Osteocyte (in vitro differentiated cells): ENCODE data around the gene MEGF6. TPM values are rescaled to one million over a fixed set of nuclear protein-coding genes. Genes with fewer than 3 reads are reported as not detected.

Experiments
- DNase-seq: peaks from one replicate; pipeline ENCODE4 v3.0.0; 2021; ENCODE audit warnings: mixed read lengths; ENCODE audit not compliant: unreplicated experiment; ENCODE audit errors: extremely low spot score
- H3K27ac Mint-ChIP-seq: one replicate; pipeline ENCODE4 v1.8.0; 2021; ENCODE audit warnings: mild to moderate bottlenecking, mixed read lengths; ENCODE audit not compliant: unreplicated experiment
- H3K27me3 Mint-ChIP-seq: one replicate; pipeline ENCODE4 v1.8.0; 2021; ENCODE audit warnings: mixed read lengths; ENCODE audit not compliant: unreplicated experiment
- H3K36me3 Mint-ChIP-seq: one replicate; pipeline ENCODE4 v1.8.0; 2021; ENCODE audit warnings: mixed read lengths; ENCODE audit not compliant: unreplicated experiment
- H3K4me1 Mint-ChIP-seq: one replicate; pipeline ENCODE4 v1.8.0; 2021; ENCODE audit warnings: mixed read lengths; ENCODE audit not compliant: unreplicated experiment
- H3K4me3 Mint-ChIP-seq: one replicate; pipeline ENCODE4 v1.8.0; 2021; ENCODE audit warnings: mild to moderate bottlenecking, moderate library complexity, mixed read lengths; ENCODE audit not compliant: unreplicated experiment
- H3K9me3 Mint-ChIP-seq: one replicate; pipeline ENCODE4 v1.8.0; 2021; ENCODE audit warnings: mixed read lengths; ENCODE audit not compliant: unreplicated experiment
- total RNA-seq: library from RNA; stranded (reverse); gene quantifications from 2 replicates; pipeline ENCODE4 v1.2.1, GENCODE V29; 2021
- TF ChIP-seq, protein P1 (sequence below): fragments of 200-600 bp; sonication (generic); IDR thresholded peaks from 2 replicates; pipeline ENCODE4 v1.5.0; 2021; ENCODE audit warnings: antibody characterized with exemption, mild to moderate bottlenecking, moderate library complexity

MEGF6 gene
- total RNA-seq, 1 donor from 2014 or later: 255 TPM

DNA sequence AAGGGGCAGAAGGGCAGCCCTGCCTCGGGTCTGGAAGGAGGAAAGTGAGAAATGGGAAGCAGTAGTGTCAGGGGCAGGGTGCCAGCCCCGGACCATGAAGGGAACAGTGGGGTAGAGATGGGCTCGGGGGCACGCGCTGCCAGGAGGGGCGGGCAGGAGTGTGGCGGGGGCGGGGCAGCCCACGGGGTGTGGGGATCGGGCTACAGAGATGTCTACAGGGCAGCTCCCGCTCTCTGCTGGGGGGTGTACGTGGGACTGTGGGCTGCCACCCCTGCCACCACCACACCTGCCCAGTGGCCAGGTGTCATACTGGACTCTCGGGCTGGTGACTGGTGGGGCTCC is 149.4 kb downstream of the MEGF6 start:
- no peak for DNase-seq
- Mint-ChIP-seq H3K9me3 (no peaks in the 10 kb centered on the region), H3K27ac (no peak overlapping the region), H3K4me1 (peaks cover 51% of the 10 kb centered on the region), H3K27me3 (no peaks in the 10 kb centered on the region), H3K36me3 (no peaks in the 10 kb centered on the region), H3K4me3 (no peak overlapping the region)
- TF ChIP-seq, protein P1, sequence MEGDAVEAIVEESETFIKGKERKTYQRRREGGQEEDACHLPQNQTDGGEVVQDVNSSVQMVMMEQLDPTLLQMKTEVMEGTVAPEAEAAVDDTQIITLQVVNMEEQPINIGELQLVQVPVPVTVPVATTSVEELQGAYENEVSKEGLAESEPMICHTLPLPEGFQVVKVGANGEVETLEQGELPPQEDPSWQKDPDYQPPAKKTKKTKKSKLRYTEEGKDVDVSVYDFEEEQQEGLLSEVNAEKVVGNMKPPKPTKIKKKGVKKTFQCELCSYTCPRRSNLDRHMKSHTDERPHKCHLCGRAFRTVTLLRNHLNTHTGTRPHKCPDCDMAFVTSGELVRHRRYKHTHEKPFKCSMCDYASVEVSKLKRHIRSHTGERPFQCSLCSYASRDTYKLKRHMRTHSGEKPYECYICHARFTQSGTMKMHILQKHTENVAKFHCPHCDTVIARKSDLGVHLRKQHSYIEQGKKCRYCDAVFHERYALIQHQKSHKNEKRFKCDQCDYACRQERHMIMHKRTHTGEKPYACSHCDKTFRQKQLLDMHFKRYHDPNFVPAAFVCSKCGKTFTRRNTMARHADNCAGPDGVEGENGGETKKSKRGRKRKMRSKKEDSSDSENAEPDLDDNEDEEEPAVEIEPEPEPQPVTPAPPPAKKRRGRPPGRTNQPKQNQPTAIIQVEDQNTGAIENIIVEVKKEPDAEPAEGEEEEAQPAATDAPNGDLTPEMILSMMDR: no peak

DNA sequence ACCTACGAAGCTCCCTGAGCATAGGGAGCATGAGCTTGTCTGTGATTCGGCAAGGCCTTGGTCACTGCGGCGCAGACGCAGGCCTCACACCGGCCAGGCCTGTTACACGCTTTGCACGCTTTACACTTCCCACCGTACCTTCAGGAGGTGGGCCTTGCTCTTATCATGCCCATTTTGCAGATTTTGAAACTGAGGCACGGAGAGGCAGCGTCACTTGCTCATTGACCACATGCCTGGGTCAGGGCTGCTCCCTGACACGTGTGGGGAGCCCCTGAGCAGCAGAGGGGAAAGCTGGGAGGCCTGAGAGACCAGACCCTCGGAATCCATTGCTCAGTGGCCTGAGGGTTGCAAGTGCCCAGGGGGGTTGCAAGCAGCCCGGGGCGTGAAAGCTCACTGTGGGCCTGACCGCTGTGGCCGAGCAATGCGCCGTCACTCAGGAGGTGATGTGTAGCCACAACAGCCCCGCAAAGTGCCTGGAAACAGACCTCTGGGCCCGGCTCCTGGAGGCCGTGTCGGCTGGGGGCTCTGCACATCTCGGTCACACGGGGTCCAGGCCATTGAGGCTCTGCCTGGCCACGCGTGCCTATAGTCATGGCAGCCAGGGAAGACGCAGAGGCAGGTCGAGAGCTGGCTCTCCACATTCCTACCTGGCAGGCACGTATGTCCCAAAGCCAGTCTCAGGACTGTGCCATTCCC is 149.9 kb downstream of the MEGF6 start:
- H3K9me3 Mint-ChIP-seq: no peaks in the 10 kb centered on the region
- TF ChIP-seq, protein P1: no peak
- H3K4me3 Mint-ChIP-seq: no peak overlapping the region
- H3K27me3 Mint-ChIP-seq: no peaks in the 10 kb centered on the region
- H3K4me1 Mint-ChIP-seq: peaks cover 51% of the 10 kb centered on the region
- H3K27ac Mint-ChIP-seq: peak overlapping the region; percentile 93
- no peaks in the 10 kb centered on the region for H3K36me3 Mint-ChIP-seq
- DNase-seq: no peak

DNA sequence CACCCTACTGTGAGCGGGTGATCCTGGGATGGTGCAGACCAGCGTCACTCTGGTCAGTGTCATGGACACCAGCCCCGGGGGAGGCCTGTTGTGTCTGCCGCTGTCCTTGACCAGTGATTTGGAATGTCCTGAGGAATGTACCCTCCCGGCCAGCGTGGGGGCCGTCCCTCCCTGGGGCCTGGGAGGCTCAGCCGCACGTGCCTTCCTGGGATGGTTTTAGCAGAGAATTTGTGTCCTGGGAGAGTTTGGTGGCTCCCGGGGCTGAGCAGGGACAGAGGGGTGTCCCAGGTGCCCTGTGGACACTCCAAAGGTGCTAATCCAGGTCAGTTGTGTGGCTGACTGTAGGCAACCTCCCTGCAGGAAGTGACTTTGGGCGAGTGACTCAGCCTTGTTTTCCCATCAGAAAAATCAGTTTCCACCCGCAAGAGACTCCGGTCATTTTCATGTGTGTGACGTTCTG is 150.6 kb downstream of the MEGF6 start:
- H3K4me3 Mint-ChIP-seq: peak overlapping the region; percentile 16

DNA sequence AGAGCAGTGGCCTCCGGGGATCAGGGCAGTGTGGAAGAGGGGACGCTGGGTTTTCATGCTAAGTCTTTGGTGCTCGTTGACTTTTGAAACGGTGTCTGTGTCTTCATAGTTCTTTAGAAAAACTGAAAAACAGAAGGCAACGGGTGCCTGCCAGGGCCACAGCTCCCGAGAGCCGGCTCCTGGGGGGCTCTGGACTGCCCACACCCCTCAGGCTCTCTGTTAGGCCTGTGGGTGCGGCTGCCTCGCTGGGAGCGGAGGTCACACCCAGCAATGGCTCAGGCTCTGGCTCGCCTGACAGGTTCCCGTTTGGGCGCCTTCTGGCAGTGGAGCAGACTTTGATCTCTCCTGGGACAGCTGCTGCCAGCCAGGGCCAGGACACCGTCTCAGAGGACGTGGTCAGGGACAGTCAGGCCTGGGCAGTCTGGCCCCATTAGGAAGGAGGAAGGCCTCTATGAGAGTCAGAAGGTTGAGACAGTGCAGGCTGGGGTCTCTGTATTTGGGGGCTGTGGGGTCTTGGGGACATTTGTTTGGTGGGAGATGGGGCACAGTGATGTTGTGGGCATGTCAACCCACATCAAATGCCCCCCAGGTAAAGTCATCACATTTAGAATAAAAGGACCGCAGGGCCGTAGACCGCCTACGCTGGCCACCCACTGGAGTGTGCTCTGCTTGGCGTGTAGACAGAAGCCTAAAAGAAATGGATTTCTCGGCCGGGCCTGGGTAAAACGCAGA is 151.2 kb downstream of the MEGF6 start:
- Mint-ChIP-seq H3K27ac (peak overlapping the region; percentile 93), H3K4me3 (no peak overlapping the region), H3K27me3 (no peaks in the 10 kb centered on the region), H3K4me1 (peaks cover 51% of the 10 kb centered on the region), H3K36me3 (no peaks in the 10 kb centered on the region), H3K9me3 (no peaks in the 10 kb centered on the region)
- TF ChIP-seq, protein P1: no peak
- DNase-seq: no peak

More for the DNA sequence above, 150.6 kb downstream of the MEGF6 start:
- Mint-ChIP-seq H3K27me3 (no peaks in the 10 kb centered on the region), H3K9me3 (no peaks in the 10 kb centered on the region), H3K4me1 (peaks cover 51% of the 10 kb centered on the region), H3K36me3 (no peaks in the 10 kb centered on the region), H3K27ac (peak overlapping the region; percentile 93)
- TF ChIP-seq, protein P1: no peak
- no peak for DNase-seq
